Ishikawa (cell line): Measurements from ENCODE around the gene CEP41.

Source experiments
- CEBPB ChIP-seq: IDR thresholded peaks from 2 replicates; pipeline ENCODE4 v1.6.1; 2012
- CREB1 ChIP-seq: IDR thresholded peaks from 2 replicates; pipeline ENCODE4 v1.6.1; 2012; ENCODE audit warnings: low read depth
- EGR1 ChIP-seq: IDR thresholded peaks from 2 replicates; pipeline ENCODE4 v1.6.1; 2012
- EP300 ChIP-seq: IDR thresholded peaks from 2 replicates; pipeline ENCODE4 v1.6.1; 2012; ENCODE audit warnings: borderline replicate concordance
- FOXM1 ChIP-seq: IDR thresholded peaks from 2 replicates; pipeline ENCODE4 v1.6.1; 2012; ENCODE audit warnings: low read depth, borderline replicate concordance
- MAX ChIP-seq: IDR thresholded peaks from 2 replicates; pipeline ENCODE4 v1.6.1; 2012
- NFIC ChIP-seq: IDR thresholded peaks from 2 replicates; pipeline ENCODE4 v1.6.1; 2012
- RAD21 ChIP-seq: IDR thresholded peaks from 2 replicates; pipeline ENCODE4 v1.6.1; 2012; ENCODE audit warnings: low read depth
- TAF1 ChIP-seq: IDR thresholded peaks from 2 replicates; pipeline ENCODE4 v1.6.1; 2012; ENCODE audit warnings: low read depth, mild to moderate bottlenecking
- TCF12 ChIP-seq: IDR thresholded peaks from 2 replicates; pipeline ENCODE4 v1.6.1; 2012; ENCODE audit warnings: low read depth
- TEAD4 ChIP-seq: IDR thresholded peaks from 2 replicates; pipeline ENCODE4 v1.6.1; 2012
- YY1 ChIP-seq: IDR thresholded peaks from 2 replicates; pipeline ENCODE4 v1.6.1; 2012; ENCODE audit warnings: low read depth
- TF ChIP-seq, protein P1 (sequence below): IDR thresholded peaks from 2 replicates; pipeline ENCODE4 v1.6.1; 2012
- TF ChIP-seq, protein P2 (sequence below): IDR thresholded peaks from 2 replicates; pipeline ENCODE4 v1.6.1; 2012; ENCODE audit warnings: low read depth, mild to moderate bottlenecking

- TF ChIP-seq RAD21 (no peak), FOXM1 (no peak), EP300 (no peak), MAX (no peak), CREB1 (no peak), CEBPB (no peak), TAF1 (no peak), TCF12 (no peak), YY1 (no peak), EGR1 (no peak), NFIC (no peak), TEAD4 (no peak)
- TF ChIP-seq, protein P1, sequence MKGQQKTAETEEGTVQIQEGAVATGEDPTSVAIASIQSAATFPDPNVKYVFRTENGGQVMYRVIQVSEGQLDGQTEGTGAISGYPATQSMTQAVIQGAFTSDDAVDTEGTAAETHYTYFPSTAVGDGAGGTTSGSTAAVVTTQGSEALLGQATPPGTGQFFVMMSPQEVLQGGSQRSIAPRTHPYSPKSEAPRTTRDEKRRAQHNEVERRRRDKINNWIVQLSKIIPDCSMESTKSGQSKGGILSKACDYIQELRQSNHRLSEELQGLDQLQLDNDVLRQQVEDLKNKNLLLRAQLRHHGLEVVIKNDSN, result no peak
- TF ChIP-seq, protein P2, sequence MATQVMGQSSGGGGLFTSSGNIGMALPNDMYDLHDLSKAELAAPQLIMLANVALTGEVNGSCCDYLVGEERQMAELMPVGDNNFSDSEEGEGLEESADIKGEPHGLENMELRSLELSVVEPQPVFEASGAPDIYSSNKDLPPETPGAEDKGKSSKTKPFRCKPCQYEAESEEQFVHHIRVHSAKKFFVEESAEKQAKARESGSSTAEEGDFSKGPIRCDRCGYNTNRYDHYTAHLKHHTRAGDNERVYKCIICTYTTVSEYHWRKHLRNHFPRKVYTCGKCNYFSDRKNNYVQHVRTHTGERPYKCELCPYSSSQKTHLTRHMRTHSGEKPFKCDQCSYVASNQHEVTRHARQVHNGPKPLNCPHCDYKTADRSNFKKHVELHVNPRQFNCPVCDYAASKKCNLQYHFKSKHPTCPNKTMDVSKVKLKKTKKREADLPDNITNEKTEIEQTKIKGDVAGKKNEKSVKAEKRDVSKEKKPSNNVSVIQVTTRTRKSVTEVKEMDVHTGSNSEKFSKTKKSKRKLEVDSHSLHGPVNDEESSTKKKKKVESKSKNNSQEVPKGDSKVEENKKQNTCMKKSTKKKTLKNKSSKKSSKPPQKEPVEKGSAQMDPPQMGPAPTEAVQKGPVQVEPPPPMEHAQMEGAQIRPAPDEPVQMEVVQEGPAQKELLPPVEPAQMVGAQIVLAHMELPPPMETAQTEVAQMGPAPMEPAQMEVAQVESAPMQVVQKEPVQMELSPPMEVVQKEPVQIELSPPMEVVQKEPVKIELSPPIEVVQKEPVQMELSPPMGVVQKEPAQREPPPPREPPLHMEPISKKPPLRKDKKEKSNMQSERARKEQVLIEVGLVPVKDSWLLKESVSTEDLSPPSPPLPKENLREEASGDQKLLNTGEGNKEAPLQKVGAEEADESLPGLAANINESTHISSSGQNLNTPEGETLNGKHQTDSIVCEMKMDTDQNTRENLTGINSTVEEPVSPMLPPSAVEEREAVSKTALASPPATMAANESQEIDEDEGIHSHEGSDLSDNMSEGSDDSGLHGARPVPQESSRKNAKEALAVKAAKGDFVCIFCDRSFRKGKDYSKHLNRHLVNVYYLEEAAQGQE, result no peak
Measured at GRCh38 chr7:130398526-130399090, 42.2 kb downstream of the CEP41 start.
